ENCODE measurements around the gene KCNK4. TPM values are rescaled to one million over a fixed set of nuclear protein-coding genes. Genes with fewer than 3 reads are reported as not detected.

KCNK4 gene
- polyA plus RNA-seq, 1 donor from 2014 or later = 1.0 TPM

- Histone ChIP-seq H3K9ac (ENCODE audit: low read length) (no peak overlapping the region), H3F3A (ENCODE audit: insufficient read depth, low read length, poor library complexity, severe bottlenecking) (no peaks in the 10 kb centered on the region), H3K4me2 (ENCODE audit: low read length) (no peak overlapping the region), H3K4me3 (ENCODE audit: low read length) (peak overlapping the region; percentile 44), H3K79me2 (replicated peaks; ENCODE audit: insufficient read depth, low read length) (no peaks in the 10 kb centered on the region), H2AFZ (ENCODE audit: low read depth, low read length) (no peak overlapping the region), H3K9me3 (ENCODE audit: low read length) (no peaks in the 10 kb centered on the region), H3K36me3 (ENCODE audit: insufficient read depth, low read length) (no peaks in the 10 kb centered on the region), H3K9me2 (ENCODE audit: insufficient read depth, low read length) (no peaks in the 10 kb centered on the region), H3K27ac (ENCODE audit: low read length) (no peak overlapping the region), H3K27me3 (ENCODE audit: insufficient read depth, low read depth, low read length) (peaks cover 8% of the 10 kb centered on the region), H4K20me1 (ENCODE audit: insufficient read depth) (no peaks in the 10 kb centered on the region)
- TF ChIP-seq CTCF (IDR thresholded peaks at IDR 0.05; ENCODE audit: poor library complexity, severe bottlenecking) = peak; percentile 13
- TF ChIP-seq REST (IDR thresholded peaks at IDR 0.05; ENCODE audit: borderline replicate concordance) = no peak
- TF ChIP-seq TAF1 (IDR thresholded peaks at IDR 0.05; ENCODE audit: low read depth) = no peak
- TF ChIP-seq EZH2 (IDR thresholded peaks at IDR 0.05; ENCODE audit: borderline replicate concordance, insufficient read depth, low read length, poor library complexity, severe bottlenecking) = no peak
- no peak for TF ChIP-seq RAD21 (conservative IDR thresholded peaks at IDR 0.05)
- TF ChIP-seq EP300 (conservative IDR thresholded peaks at IDR 0.05; ENCODE audit: poor library complexity, severe bottlenecking) = no peak
- no peak for TF ChIP-seq POLR2AphosphoS5 (IDR thresholded peaks at IDR 0.05)
Observed at GRCh38 chr11:64252003-64252872, 38.9 kb upstream of the KCNK4 start.

GRCh38 chr11:64253043-64253442, 38.1 kb upstream of the KCNK4 start:
- Histone ChIP-seq H3K9ac (ENCODE audit: low read length) (no peak overlapping the region), H3K9me2 (ENCODE audit: insufficient read depth, low read length) (no peaks in the 10 kb centered on the region), H4K20me1 (ENCODE audit: insufficient read depth) (no peaks in the 10 kb centered on the region), H3F3A (ENCODE audit: insufficient read depth, low read length, poor library complexity, severe bottlenecking) (no peaks in the 10 kb centered on the region), H3K27ac (ENCODE audit: low read length) (no peak overlapping the region), H3K79me2 (replicated peaks; ENCODE audit: insufficient read depth, low read length) (no peaks in the 10 kb centered on the region), H3K4me2 (ENCODE audit: low read length) (no peak overlapping the region), H3K27me3 (ENCODE audit: insufficient read depth, low read depth, low read length) (peaks cover 8% of the 10 kb centered on the region), H3K36me3 (ENCODE audit: insufficient read depth, low read length) (no peaks in the 10 kb centered on the region), H3K4me3 (ENCODE audit: low read length) (no peak overlapping the region), H2AFZ (ENCODE audit: low read depth, low read length) (no peak overlapping the region), H3K9me3 (ENCODE audit: low read length) (no peaks in the 10 kb centered on the region)
- TF ChIP-seq SMC3 (conservative IDR thresholded peaks at IDR 0.05; ENCODE audit: poor library complexity) (no peak), RAD21 (conservative IDR thresholded peaks at IDR 0.05) (no peak), EZH2 (IDR thresholded peaks at IDR 0.05; ENCODE audit: borderline replicate concordance, insufficient read depth, low read length, poor library complexity, severe bottlenecking) (no peak), REST (IDR thresholded peaks at IDR 0.05; ENCODE audit: borderline replicate concordance) (no peak), POLR2AphosphoS5 (IDR thresholded peaks at IDR 0.05) (no peak), EP300 (conservative IDR thresholded peaks at IDR 0.05; ENCODE audit: poor library complexity, severe bottlenecking) (no peak), TAF1 (IDR thresholded peaks at IDR 0.05; ENCODE audit: low read depth) (no peak), MXI1 (conservative IDR thresholded peaks at IDR 0.05; ENCODE audit: poor library complexity, severe bottlenecking) (no peak), CTCF (IDR thresholded peaks at IDR 0.05; ENCODE audit: poor library complexity, severe bottlenecking) (no peak)

Measured in neural cell (in vitro differentiated cells).